Fibroblast of lung (primary cell): ENCODE results near the gene FHIT. TPM values are rescaled to one million over a fixed set of nuclear protein-coding genes. Genes with fewer than 3 reads are reported as not detected.

Experiments used
- DNase-seq, 2 donors: peaks; one replicate each; pipeline versions ENCODE4 v3.0.0 to v3.0.0-alpha.2; 2010; ENCODE audit warnings: low read depth in 2 of 2
- H2AFZ ChIP-seq: 2 replicates; pipeline ENCODE4 v1.5.1; 2012; ENCODE audit warnings: low read length, control low read depth, inconsistent platforms
- H3K27ac ChIP-seq: 2 replicates; pipeline ENCODE4 v1.5.1; 2011; ENCODE audit warnings: low read length, control low read depth; ENCODE audit not compliant: insufficient read depth
- H3K27me3 ChIP-seq: 2 replicates; pipeline ENCODE4 v1.5.1; 2011; ENCODE audit warnings: mild to moderate bottlenecking, low read length; ENCODE audit not compliant: control insufficient read depth, insufficient read depth
- H3K36me3 ChIP-seq: 2 replicates; pipeline ENCODE4 v1.5.1; 2011; ENCODE audit warnings: low read length; ENCODE audit not compliant: control insufficient read depth, insufficient read depth
- H3K4me1 ChIP-seq: 2 replicates; pipeline ENCODE4 v1.5.1; 2011; ENCODE audit warnings: low read length; ENCODE audit not compliant: control insufficient read depth, insufficient read depth; ENCODE audit errors: extremely low read depth
- H3K4me2 ChIP-seq: 2 replicates; pipeline ENCODE4 v1.5.1; 2011; ENCODE audit warnings: low read length, control low read depth; ENCODE audit not compliant: insufficient read depth; ENCODE audit errors: extremely low read depth
- H3K4me3 ChIP-seq, 4 experiments: fragments of 200-600 bp in 1 of 4; sonication (generic) in 1 of 4; replicated peaks in 1 of 4; 2 replicates each; pipeline ENCODE4 v1.5.1; 2011 to 2016; ENCODE audit warnings: low read length in 4 of 4, low read depth in 3 of 4, mild to moderate bottlenecking in 3 of 4, control low read depth in 2 of 4, inconsistent platforms in 1 of 4, mixed read lengths in 1 of 4; ENCODE audit not compliant: insufficient read depth in 1 of 4; ENCODE audit errors: control extremely low read depth in 1 of 4
- H3K79me2 ChIP-seq: 2 replicates; pipeline ENCODE4 v1.5.1; 2012; ENCODE audit warnings: mild to moderate bottlenecking, low read length, inconsistent platforms; ENCODE audit not compliant: control insufficient read depth, insufficient read depth
- H3K9ac ChIP-seq: 2 replicates; pipeline ENCODE4 v1.5.1; 2011; ENCODE audit warnings: mild to moderate bottlenecking, low read length, control low read depth; ENCODE audit not compliant: insufficient read depth
- H3K9me3 ChIP-seq: 2 replicates; pipeline ENCODE4 v1.5.1; 2012; ENCODE audit warnings: low read depth, low read length; ENCODE audit not compliant: control insufficient read depth, insufficient read depth
- H4K20me1 ChIP-seq: 2 replicates; pipeline ENCODE4 v1.5.1; 2011; ENCODE audit warnings: low read length; ENCODE audit not compliant: control insufficient read depth, insufficient read depth; ENCODE audit errors: extremely low read depth
- CTCF ChIP-seq, 2 donors: IDR thresholded peaks in 1 of 2; conservative IDR thresholded peaks in 1 of 2; 1 replicate in 1 of 2; 2 replicates in 1 of 2; pipeline ENCODE4 v1.5.1; 2011 to 2012; ENCODE audit warnings: low read length in 2 of 2, control low read depth in 1 of 2, inconsistent platforms in 1 of 2, low read depth in 1 of 2, mild to moderate bottlenecking in 1 of 2
- EZH2 ChIP-seq: IDR thresholded peaks from 2 replicates; pipeline ENCODE4 v1.5.1; 2012; ENCODE audit warnings: low read length, control low read depth, mild to moderate bottlenecking; ENCODE audit errors: missing control alignments
- polyA plus RNA-seq, 2 donors: library from polyadenylated mRNA; depleted of rRNA in 1 of 2; stranded (reverse) in 1 of 2; unstranded in 1 of 2; fragments of >200 nt; gene quantifications; 2 replicates each; pipeline ENCODE4 v1.2.1, GENCODE V29; 2011 to 2012; ENCODE audit warnings: missing spikeins in 1 of 2
- total RNA-seq: library from RNA; depleted of rRNA; stranded (reverse); fragments of >200 nt; gene quantifications from 2 replicates; pipeline ENCODE4 v1.2.1, GENCODE V29; 2014

FHIT gene
- total and polyA plus RNA-seq, 2 donors (not counting 1 experiment from before 2014, with no cell fraction given) = 0.79 to 2.1 TPM

DNA sequence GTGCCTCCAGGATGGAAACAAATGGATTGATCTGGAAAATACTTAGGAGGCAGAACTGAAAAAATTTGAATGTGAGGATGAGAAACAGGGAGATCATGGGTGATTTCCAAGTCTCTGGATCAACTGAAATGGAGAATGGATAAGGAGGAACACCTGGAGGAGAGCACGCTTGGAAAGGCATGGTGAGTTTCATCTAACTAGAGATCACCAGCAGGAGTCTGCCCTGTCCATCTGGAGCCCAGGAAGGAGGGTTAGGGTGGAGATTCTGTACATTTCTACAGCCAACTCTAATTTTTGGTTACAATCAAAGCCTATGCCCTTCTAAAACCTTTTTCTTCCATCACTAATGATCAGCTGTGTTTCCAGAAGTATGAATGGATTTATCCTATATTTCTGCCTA lies 1205.6 kb downstream of the FHIT start:
- no peak for TF ChIP-seq EZH2
- TF ChIP-seq CTCF (conservative IDR thresholded peaks at IDR 0.05 in 1 of 2, IDR thresholded peaks at IDR 0.05 in 1 of 2; ENCODE audit: low read depth in 1 of 2, low read length in 2 of 2) = no peak
- no peaks in the 10 kb centered on the region for H3K9me3 ChIP-seq
- no peak overlapping the region for H3K27ac ChIP-seq
- H3K4me1 ChIP-seq = no peaks in the 10 kb centered on the region
- H3K27me3 ChIP-seq = no peaks in the 10 kb centered on the region
- no peak overlapping the region for H3K9ac ChIP-seq
- no peak overlapping the region for H3K4me2 ChIP-seq
- H3K79me2 ChIP-seq = no peaks in the 10 kb centered on the region
- no peaks in the 10 kb centered on the region for H3K36me3 ChIP-seq
- no peak overlapping the region for H3K4me3 ChIP-seq
- no peak overlapping the region for H2AFZ ChIP-seq
- no peaks in the 10 kb centered on the region for H4K20me1 ChIP-seq
- DNase-seq = no peak

- H3K27me3 ChIP-seq = no peaks in the 10 kb centered on the region
- no peak overlapping the region for H3K4me2 ChIP-seq
- no peaks in the 10 kb centered on the region for H3K9me3 ChIP-seq
- H4K20me1 ChIP-seq = no peaks in the 10 kb centered on the region
- TF ChIP-seq EZH2 (no peak), CTCF (conservative IDR thresholded peaks at IDR 0.05 in 1 of 2, IDR thresholded peaks at IDR 0.05 in 1 of 2; ENCODE audit: low read depth in 1 of 2, low read length in 2 of 2) (no peak)
- no peak overlapping the region for H3K9ac ChIP-seq
- H3K4me1 ChIP-seq = no peaks in the 10 kb centered on the region
- no peak overlapping the region for H3K27ac ChIP-seq
- H3K79me2 ChIP-seq = no peaks in the 10 kb centered on the region
- no peak overlapping the region for H2AFZ ChIP-seq
- H3K36me3 ChIP-seq = no peaks in the 10 kb centered on the region
- DNase-seq = no peak
- H3K4me3 ChIP-seq = no peak overlapping the region
Observed at GRCh38 chr3:60036803-60037202, 1214.4 kb downstream of the FHIT start.

DNA sequence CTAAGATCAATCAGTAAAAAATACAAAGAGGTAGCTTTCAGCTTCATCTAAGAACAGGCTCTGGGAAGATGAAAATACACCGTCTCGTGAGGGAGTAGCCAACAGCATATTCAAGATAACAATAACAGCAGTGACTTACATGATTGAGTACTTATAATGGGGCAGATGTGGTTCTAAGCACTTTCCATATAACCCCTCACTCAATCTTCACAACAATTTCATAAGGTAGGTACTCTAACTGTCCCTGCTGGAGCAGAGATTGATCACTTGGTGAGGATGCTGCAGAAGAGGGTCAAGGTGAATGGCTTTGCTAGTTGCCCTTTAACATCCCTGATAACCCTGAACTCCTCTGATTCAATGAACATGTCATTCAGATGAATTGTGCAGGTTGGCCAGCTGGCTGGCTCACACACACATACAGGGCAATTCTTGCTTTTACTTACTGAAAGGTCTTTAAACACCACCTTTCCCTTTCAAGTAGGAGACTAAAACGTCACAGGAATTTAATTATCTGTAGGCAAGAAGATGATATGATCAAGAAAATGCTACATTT lies 1217.3 kb downstream of the FHIT start:
- no peak for DNase-seq
- Histone ChIP-seq H3K4me1 (no peaks in the 10 kb centered on the region), H2AFZ (no peak overlapping the region), H3K36me3 (no peaks in the 10 kb centered on the region), H3K9me3 (no peaks in the 10 kb centered on the region), H3K27me3 (no peaks in the 10 kb centered on the region), H4K20me1 (no peaks in the 10 kb centered on the region), H3K4me2 (no peak overlapping the region), H3K4me3 (no peak overlapping the region), H3K9ac (no peak overlapping the region), H3K27ac (no peak overlapping the region), H3K79me2 (no peaks in the 10 kb centered on the region)
- TF ChIP-seq EZH2 = no peak
- TF ChIP-seq CTCF (conservative IDR thresholded peaks at IDR 0.05 in 1 of 2, IDR thresholded peaks at IDR 0.05 in 1 of 2; ENCODE audit: low read depth in 1 of 2, low read length in 2 of 2) = no peak
